ENCODE measurements around the gene KIF3A.

KIF3A gene

GRCh38 chr5:132671000-132671399 lies 66.3 kb downstream of the KIF3A start:
- Histone ChIP-seq H3K27ac (ENCODE audit: extremely low read depth, low read depth, low read length) (no peak overlapping the region), H3K36me3 (ENCODE audit: control insufficient read depth in 2 of 2, insufficient read depth in 1 of 2, low read length in 2 of 2) (no peaks in the 10 kb centered on the region), H3K4me1 (ENCODE audit: control insufficient read depth, insufficient read depth, low read length) (no peaks in the 10 kb centered on the region), H3K4me3 (ENCODE audit: low read depth, low read length) (no peak overlapping the region), H3K9me3 (ENCODE audit: control insufficient read depth, insufficient read depth, low read depth, low read length) (no peaks in the 10 kb centered on the region)
- ChIA-PET POLR2A (no interaction called here), CTCF (no interaction called here)
- no peak for TF ChIP-seq KLF16 (tag by site-specific recombination; IDR thresholded peaks at IDR 0.05)
- TF ChIP-seq ZNF146 (tag by site-specific recombination; IDR thresholded peaks at IDR 0.05): peak; percentile 83
- no peak for TF ChIP-seq ZNF114 (tag by site-specific recombination; IDR thresholded peaks at IDR 0.05)

- ChIA-PET CTCF (no interaction called here), POLR2A (no interaction called here)
Observed at GRCh38 chr5:132669966-132670882, 67.1 kb downstream of the KIF3A start.

GRCh38 chr5:132669455-132669820 lies 67.9 kb downstream of the KIF3A start:
- no peaks in the 10 kb centered on the region for H3K9me3 ChIP-seq (ENCODE audit: control insufficient read depth, insufficient read depth, low read depth, low read length)
- H3K4me1 ChIP-seq (ENCODE audit: control insufficient read depth, insufficient read depth, low read length): no peaks in the 10 kb centered on the region
- H3K4me3 ChIP-seq (ENCODE audit: low read depth, low read length): no peak overlapping the region
- no peak overlapping the region for H3K27ac ChIP-seq (ENCODE audit: extremely low read depth, low read depth, low read length)
- H3K36me3 ChIP-seq (ENCODE audit: control insufficient read depth in 2 of 2, insufficient read depth in 1 of 2, low read length in 2 of 2): no peaks in the 10 kb centered on the region
- ChIA-PET CTCF (no interaction called here), POLR2A (no interaction called here)
- no peak for TF ChIP-seq ZNF664 (tag by site-specific recombination; IDR thresholded peaks at IDR 0.05)
- TF ChIP-seq ZBTB11 (tag by site-specific recombination; conservative IDR thresholded peaks at IDR 0.05; ENCODE audit: low read depth): no peak
- TF ChIP-seq MYNN (tag by site-specific recombination; IDR thresholded peaks at IDR 0.05; ENCODE audit: borderline replicate concordance): no peak
- no peak for TF ChIP-seq PBX3 (CRISPR knock-in tag; IDR thresholded peaks at IDR 0.05)
- no peak for TF ChIP-seq ZBTB17 (tag by site-specific recombination; IDR thresholded peaks at IDR 0.05)
- no peak for TF ChIP-seq ZFP37 (tag by site-specific recombination; IDR thresholded peaks at IDR 0.05)
- no peak for TF ChIP-seq ZNF639 (tag by site-specific recombination; IDR thresholded peaks at IDR 0.05)
- no peak for TF ChIP-seq ZNF548 (tag by site-specific recombination; IDR thresholded peaks at IDR 0.05)
- TF ChIP-seq, protein P1, sequence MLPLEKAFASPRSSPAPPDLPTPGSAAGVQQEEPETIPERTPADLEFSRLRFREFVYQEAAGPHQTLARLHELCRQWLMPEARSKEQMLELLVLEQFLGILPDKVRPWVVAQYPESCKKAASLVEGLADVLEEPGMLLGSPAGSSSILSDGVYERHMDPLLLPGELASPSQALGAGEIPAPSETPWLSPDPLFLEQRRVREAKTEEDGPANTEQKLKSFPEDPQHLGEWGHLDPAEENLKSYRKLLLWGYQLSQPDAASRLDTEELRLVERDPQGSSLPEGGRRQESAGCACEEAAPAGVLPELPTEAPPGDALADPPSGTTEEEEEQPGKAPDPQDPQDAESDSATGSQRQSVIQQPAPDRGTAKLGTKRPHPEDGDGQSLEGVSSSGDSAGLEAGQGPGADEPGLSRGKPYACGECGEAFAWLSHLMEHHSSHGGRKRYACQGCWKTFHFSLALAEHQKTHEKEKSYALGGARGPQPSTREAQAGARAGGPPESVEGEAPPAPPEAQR (tag by site-specific recombination; IDR thresholded peaks at IDR 0.05): no peak

More at GRCh38 chr5:132669966-132670882, 67.1 kb downstream of the KIF3A start:
- no peak overlapping the region for H3K4me3 ChIP-seq (ENCODE audit: low read depth, low read length)
- TF ChIP-seq ZNF596 (tag by site-specific recombination; IDR thresholded peaks at IDR 0.05) (no peak), ZNF433 (tag by site-specific recombination; IDR thresholded peaks at IDR 0.05; ENCODE audit: low read depth) (no peak), ZNF660 (tag by site-specific recombination; IDR thresholded peaks at IDR 0.05) (no peak), ZNF132 (tag by site-specific recombination; IDR thresholded peaks at IDR 0.05; ENCODE audit: borderline replicate concordance) (no peak), ZIC2 (tag by site-specific recombination; IDR thresholded peaks at IDR 0.05) (no peak), SALL2 (tag by site-specific recombination; IDR thresholded peaks at IDR 0.05; ENCODE audit: borderline replicate concordance) (no peak), ZNF621 (tag by site-specific recombination; IDR thresholded peaks at IDR 0.05) (no peak), ZNF37A (tag by site-specific recombination; IDR thresholded peaks at IDR 0.05) (no peak), ZNF837 (tag by site-specific recombination; IDR thresholded peaks at IDR 0.05) (no peak), ZNF624 (tag by site-specific recombination; IDR thresholded peaks at IDR 0.05) (no peak), GLI2 (tag by site-specific recombination; IDR thresholded peaks at IDR 0.05; ENCODE audit: borderline replicate concordance, low read depth) (no peak), ZNF501 (tag by site-specific recombination; IDR thresholded peaks at IDR 0.05) (no peak), SCRT2 (tag by site-specific recombination; IDR thresholded peaks at IDR 0.05) (no peak), GFI1B (tag by site-specific recombination; IDR thresholded peaks at IDR 0.05) (no peak)
- TF ChIP-seq, protein P2, sequence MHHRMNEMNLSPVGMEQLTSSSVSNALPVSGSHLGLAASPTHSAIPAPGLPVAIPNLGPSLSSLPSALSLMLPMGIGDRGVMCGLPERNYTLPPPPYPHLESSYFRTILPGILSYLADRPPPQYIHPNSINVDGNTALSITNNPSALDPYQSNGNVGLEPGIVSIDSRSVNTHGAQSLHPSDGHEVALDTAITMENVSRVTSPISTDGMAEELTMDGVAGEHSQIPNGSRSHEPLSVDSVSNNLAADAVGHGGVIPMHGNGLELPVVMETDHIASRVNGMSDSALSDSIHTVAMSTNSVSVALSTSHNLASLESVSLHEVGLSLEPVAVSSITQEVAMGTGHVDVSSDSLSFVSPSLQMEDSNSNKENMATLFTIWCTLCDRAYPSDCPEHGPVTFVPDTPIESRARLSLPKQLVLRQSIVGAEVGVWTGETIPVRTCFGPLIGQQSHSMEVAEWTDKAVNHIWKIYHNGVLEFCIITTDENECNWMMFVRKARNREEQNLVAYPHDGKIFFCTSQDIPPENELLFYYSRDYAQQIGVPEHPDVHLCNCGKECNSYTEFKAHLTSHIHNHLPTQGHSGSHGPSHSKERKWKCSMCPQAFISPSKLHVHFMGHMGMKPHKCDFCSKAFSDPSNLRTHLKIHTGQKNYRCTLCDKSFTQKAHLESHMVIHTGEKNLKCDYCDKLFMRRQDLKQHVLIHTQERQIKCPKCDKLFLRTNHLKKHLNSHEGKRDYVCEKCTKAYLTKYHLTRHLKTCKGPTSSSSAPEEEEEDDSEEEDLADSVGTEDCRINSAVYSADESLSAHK (tag by site-specific recombination; IDR thresholded peaks at IDR 0.05): no peak
- H3K27ac ChIP-seq (ENCODE audit: extremely low read depth, low read depth, low read length): no peak overlapping the region
- H3K4me1 ChIP-seq (ENCODE audit: control insufficient read depth, insufficient read depth, low read length): no peaks in the 10 kb centered on the region
- H3K36me3 ChIP-seq (ENCODE audit: control insufficient read depth in 2 of 2, insufficient read depth in 1 of 2, low read length in 2 of 2): no peaks in the 10 kb centered on the region
- H3K9me3 ChIP-seq (ENCODE audit: control insufficient read depth, insufficient read depth, low read depth, low read length): no peaks in the 10 kb centered on the region

Measured in HEK293 (cell line).